Loucy (cell line): ENCODE results near the gene PKIB.

Experiments
- EZH2phosphoT487 ChIP-seq: fragments of 200-600 bp; IDR thresholded peaks from 2 replicates; pipeline ENCODE4 v1.6.1; 2018; ENCODE audit warnings: antibody characterized with exemption, mild to moderate bottlenecking, moderate library complexity, borderline replicate concordance
- TF ChIP-seq, protein P1 (sequence below): fragments of 200-600 bp; sonication (generic); conservative IDR thresholded peaks from 2 replicates; pipeline ENCODE4 v1.5.1; 2014; ENCODE audit warnings: mild to moderate bottlenecking, antibody characterized with exemption, low read length

DNA sequence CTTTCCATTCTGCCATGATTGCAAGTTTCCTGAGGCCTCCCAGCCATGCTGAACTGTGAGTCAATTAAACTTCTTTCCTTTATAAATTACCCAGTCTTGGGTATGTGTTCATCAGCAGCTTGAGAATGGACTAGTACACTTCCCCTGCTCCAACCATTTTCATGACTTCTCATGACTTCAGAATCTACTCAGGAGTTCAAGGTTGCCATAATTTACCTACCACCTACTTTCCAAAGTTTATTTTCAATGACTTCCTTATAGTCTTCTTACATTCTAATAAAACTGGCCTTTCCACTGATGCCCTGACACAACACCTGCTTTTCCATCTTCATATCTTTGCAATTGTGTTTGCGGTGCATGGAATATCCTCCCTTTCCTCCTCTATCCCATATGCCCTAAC is 31.2 kb upstream of the PKIB start:
- TF ChIP-seq, protein P1, sequence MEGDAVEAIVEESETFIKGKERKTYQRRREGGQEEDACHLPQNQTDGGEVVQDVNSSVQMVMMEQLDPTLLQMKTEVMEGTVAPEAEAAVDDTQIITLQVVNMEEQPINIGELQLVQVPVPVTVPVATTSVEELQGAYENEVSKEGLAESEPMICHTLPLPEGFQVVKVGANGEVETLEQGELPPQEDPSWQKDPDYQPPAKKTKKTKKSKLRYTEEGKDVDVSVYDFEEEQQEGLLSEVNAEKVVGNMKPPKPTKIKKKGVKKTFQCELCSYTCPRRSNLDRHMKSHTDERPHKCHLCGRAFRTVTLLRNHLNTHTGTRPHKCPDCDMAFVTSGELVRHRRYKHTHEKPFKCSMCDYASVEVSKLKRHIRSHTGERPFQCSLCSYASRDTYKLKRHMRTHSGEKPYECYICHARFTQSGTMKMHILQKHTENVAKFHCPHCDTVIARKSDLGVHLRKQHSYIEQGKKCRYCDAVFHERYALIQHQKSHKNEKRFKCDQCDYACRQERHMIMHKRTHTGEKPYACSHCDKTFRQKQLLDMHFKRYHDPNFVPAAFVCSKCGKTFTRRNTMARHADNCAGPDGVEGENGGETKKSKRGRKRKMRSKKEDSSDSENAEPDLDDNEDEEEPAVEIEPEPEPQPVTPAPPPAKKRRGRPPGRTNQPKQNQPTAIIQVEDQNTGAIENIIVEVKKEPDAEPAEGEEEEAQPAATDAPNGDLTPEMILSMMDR: no peak
- no peak for TF ChIP-seq EZH2phosphoT487
